GM18520 (cell line): ENCODE data around the gene RARS1.

Experiments
- ATAC-seq: cut with Tn5 transposase; IDR thresholded peaks from one replicate; pipeline ENCODE4 v1.9.1; 2021; ENCODE audit not compliant: unreplicated experiment

RARS1 gene

GRCh38 chr5:168553377-168554130 is 67.3 kb downstream of the RARS1 start:
- ATAC-seq: no peak

GRCh38 chr5:168557389-168557788 is 71.1 kb downstream of the RARS1 start:
- ATAC-seq: no peak

GRCh38 chr5:168562279-168562678 is 76.0 kb downstream of the RARS1 start:
- ATAC-seq: no peak

GRCh38 chr5:168563959-168564358 is 77.7 kb downstream of the RARS1 start:
- no peak for ATAC-seq

- no peak for ATAC-seq
These were observed 82.5 kb downstream of the RARS1 start for GRCh38 chr5:168568738-168569137.
